Stomach smooth muscle (tissue), 2 donors: ENCODE results near the gene IL23R.

ENCODE experiments used
- H3K27ac ChIP-seq: one replicate; pipeline ENCODE4 v1.7.0; 2013; ENCODE audit warnings: mild to moderate bottlenecking, low read length, inconsistent platforms
- H3K27me3 ChIP-seq, 2 donors: one replicate each; pipeline ENCODE4 v1.7.0; 2013; ENCODE audit warnings: low read length in 2 of 2; ENCODE audit not compliant: insufficient read depth in 2 of 2, control insufficient read depth in 1 of 2
- H3K36me3 ChIP-seq, 2 donors: one replicate each; pipeline ENCODE4 v1.7.0; 2013; ENCODE audit warnings: low read length in 2 of 2; ENCODE audit not compliant: control insufficient read depth in 2 of 2, insufficient read depth in 2 of 2
- H3K4me1 ChIP-seq: one replicate; pipeline ENCODE4 v1.7.0; 2013; ENCODE audit warnings: low read length; ENCODE audit not compliant: control insufficient read depth, insufficient read depth
- H3K4me3 ChIP-seq, 2 donors: one replicate each; pipeline ENCODE4 v1.7.0; 2013; ENCODE audit warnings: low read length in 2 of 2
- H3K9ac ChIP-seq, 2 donors: one replicate each; pipeline ENCODE4 v1.7.0; 2013; ENCODE audit warnings: low read length in 2 of 2, mild to moderate bottlenecking in 1 of 2
- H3K9me3 ChIP-seq, 2 donors: one replicate each; pipeline ENCODE4 v1.7.0; 2013; ENCODE audit warnings: low read length in 2 of 2; ENCODE audit not compliant: control insufficient read depth in 2 of 2
- donor health status: healthy.
- donor health status: Pancreatic carcinoma.

The IL23R gene

DNA sequence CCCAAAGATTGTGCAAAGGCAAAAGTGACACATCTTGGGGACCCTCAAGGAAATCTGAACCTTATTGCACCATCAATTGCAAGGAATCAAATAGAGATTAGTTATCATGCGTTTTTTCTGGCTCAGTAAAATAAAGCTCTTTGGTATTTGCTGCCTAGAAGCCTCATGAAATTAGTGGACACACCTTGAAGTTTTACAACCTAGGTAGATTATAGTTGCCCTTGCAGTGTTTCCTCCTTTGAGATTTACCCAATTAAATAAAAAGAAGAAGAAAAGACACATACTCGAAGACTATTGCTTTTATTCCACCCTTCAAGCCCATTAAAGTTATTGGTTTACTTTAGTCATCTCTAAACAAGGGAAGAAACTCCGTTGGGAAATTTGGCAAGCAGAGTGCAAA, 70.0 kb downstream of the IL23R start:
- Histone ChIP-seq H3K9me3 (no peaks in the 10 kb centered on the region), H3K27me3 (no peaks in the 10 kb centered on the region), H3K4me1 (no peaks in the 10 kb centered on the region), H3K36me3 (no peaks in the 10 kb centered on the region), H3K9ac (no peak overlapping the region), H3K27ac (no peak overlapping the region), H3K4me3 (no peak overlapping the region)

- Histone ChIP-seq H3K36me3 (no peaks in the 10 kb centered on the region), H3K27ac (no peak overlapping the region), H3K9me3 (no peaks in the 10 kb centered on the region), H3K4me1 (no peaks in the 10 kb centered on the region), H3K27me3 (no peaks in the 10 kb centered on the region), H3K9ac (no peak overlapping the region), H3K4me3 (no peak overlapping the region)
Observed at GRCh38 chr1:67239738-67240137, 73.5 kb downstream of the IL23R start.

DNA sequence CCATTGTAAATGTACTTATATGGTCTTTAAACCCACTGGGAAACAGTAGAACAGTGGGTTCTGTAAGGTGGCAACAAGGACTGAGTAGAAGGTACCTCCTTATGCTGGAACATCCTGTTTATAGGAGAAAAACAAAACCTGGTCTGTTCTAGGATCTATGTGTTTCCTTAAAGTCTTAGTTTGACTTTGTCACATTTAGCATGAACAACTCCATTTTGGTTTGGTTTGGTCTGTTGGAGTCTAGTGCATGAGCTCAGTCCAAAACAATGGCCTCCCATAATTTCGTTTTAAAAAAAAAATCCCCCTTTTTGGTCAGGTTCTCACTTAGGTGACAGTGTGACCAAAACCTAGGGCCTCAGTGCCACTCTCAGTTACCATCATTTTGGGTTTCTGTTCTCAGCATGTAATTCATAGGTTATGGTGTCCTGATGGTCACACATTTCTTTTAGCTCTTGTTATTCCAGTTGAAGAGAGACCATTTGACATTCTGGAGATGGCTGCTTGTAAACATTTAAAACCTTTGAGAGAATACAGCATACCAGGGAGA, 75.0 kb downstream of the IL23R start:
- Histone ChIP-seq H3K9ac (no peak overlapping the region), H3K4me1 (no peaks in the 10 kb centered on the region), H3K36me3 (no peaks in the 10 kb centered on the region), H3K4me3 (no peak overlapping the region), H3K27me3 (no peaks in the 10 kb centered on the region), H3K27ac (no peak overlapping the region), H3K9me3 (no peaks in the 10 kb centered on the region)

- Histone ChIP-seq H3K9me3 (no peaks in the 10 kb centered on the region), H3K27ac (no peak overlapping the region), H3K4me1 (no peaks in the 10 kb centered on the region), H3K36me3 (no peaks in the 10 kb centered on the region), H3K27me3 (no peaks in the 10 kb centered on the region), H3K4me3 (no peak overlapping the region), H3K9ac (no peak overlapping the region)
Observed at GRCh38 chr1:67242016-67242415, 75.8 kb downstream of the IL23R start.

DNA sequence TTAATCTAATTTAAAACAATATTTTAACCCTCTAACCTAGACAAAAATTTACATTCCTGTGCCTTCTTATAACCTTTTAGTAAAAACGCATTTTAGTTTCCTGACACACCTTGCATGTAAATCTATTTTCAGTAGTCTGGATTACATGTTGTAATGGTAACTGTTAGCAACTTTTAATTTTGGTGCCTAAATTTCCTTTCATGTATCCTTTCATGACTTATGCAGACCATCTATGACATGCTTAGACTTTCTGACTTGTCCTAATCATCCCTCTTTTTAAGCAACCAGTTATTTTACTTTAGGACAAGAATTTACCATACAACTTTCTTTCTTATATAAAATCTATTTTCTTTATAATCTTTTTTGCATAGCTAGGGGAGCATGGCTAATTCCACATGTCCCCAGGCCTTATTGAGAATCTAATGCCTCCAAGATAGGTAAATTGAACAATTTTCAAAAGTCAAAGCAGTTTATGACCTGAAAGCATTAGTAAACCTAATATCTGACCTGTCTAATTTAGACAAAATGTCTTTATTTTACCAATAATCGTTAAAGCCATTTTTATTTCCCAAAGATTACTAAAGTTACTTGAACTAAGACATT, 83.9 kb downstream of the IL23R start:
- H3K27me3 ChIP-seq: no peaks in the 10 kb centered on the region
- H3K4me3 ChIP-seq: no peak overlapping the region
- no peaks in the 10 kb centered on the region for H3K4me1 ChIP-seq
- no peak overlapping the region for H3K27ac ChIP-seq
- no peaks in the 10 kb centered on the region for H3K36me3 ChIP-seq
- H3K9me3 ChIP-seq: no peaks in the 10 kb centered on the region
- no peak overlapping the region for H3K9ac ChIP-seq

GRCh38 chr1:67256291-67257172, 90.3 kb downstream of the IL23R start:
- no peak overlapping the region for H3K9ac ChIP-seq
- no peaks in the 10 kb centered on the region for H3K27me3 ChIP-seq
- no peak overlapping the region for H3K27ac ChIP-seq
- H3K4me1 ChIP-seq: no peaks in the 10 kb centered on the region
- no peaks in the 10 kb centered on the region for H3K9me3 ChIP-seq
- no peaks in the 10 kb centered on the region for H3K36me3 ChIP-seq
- H3K4me3 ChIP-seq: no peak overlapping the region

DNA sequence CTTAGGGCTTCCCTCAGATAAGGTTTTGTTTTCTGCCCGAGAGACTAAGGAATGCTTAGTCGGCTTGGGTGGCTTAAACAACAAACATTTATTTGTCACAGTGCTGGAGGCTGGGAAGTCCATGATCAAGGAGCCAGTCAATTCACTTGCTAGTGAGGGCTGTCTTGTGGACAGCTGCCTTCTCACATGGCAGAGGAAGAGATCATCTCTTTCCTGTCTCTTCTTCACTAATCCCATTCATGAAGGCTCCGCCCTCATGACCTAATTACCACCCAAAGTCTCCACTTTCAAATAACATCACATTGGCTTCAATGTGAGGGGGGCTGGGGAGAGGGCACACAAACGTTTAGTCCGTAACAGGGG, 90.9 kb downstream of the IL23R start:
- Histone ChIP-seq H3K4me3 (no peak overlapping the region), H3K27me3 (no peaks in the 10 kb centered on the region), H3K27ac (no peak overlapping the region), H3K36me3 (no peaks in the 10 kb centered on the region), H3K9ac (no peak overlapping the region), H3K4me1 (no peaks in the 10 kb centered on the region), H3K9me3 (no peaks in the 10 kb centered on the region)

DNA sequence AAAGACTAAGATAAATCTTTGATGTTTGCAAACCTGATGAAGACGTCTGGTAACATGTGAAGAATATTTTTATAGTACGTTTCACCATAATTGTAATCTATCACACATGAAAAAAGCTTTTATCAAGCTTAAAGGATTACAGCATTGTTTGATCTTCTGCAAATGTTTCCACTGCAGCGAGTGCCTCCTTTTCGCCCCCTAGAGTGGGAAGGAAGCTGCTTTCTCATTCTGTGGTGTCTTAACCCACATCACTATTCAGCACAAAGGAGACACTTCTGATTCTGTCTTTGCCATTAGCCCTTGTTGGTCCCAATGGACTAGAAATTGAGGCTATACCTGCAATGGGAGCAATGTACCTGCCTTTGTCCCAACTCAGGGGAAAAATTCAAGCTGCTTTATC, 95.4 kb downstream of the IL23R start:
- Histone ChIP-seq H3K9ac (no peak overlapping the region), H3K4me3 (no peak overlapping the region)

GRCh38 chr1:67262735-67263134, 96.5 kb downstream of the IL23R start:
- Histone ChIP-seq H3K4me3 (no peak overlapping the region), H3K9me3 (no peaks in the 10 kb centered on the region), H3K27ac (no peak overlapping the region), H3K4me1 (no peaks in the 10 kb centered on the region), H3K9ac (no peak overlapping the region), H3K27me3 (no peaks in the 10 kb centered on the region), H3K36me3 (no peaks in the 10 kb centered on the region)

More for the DNA sequence above, 95.4 kb downstream of the IL23R start:
- no peaks in the 10 kb centered on the region for H3K9me3 ChIP-seq
- no peak overlapping the region for H3K27ac ChIP-seq
- H3K4me1 ChIP-seq: no peaks in the 10 kb centered on the region
- no peaks in the 10 kb centered on the region for H3K27me3 ChIP-seq
- H3K36me3 ChIP-seq: no peaks in the 10 kb centered on the region

DNA sequence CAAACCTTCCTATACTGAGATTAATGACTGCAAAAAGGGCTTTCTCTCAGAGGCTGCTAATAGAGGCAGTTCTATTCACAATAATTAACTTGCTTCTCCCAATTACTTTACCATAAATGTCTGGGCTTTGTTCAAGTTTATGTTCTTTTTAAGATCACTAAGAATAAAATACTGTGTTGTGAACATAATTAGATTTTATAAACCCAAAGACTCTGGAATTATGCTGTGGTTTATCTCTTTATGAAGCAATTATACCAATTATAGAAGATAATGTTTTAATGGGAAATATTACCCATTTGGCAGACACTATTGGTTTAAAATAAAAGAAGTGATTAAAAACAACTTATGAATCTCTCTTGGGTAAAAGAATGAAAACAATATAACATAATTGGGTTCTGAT, 97.9 kb downstream of the IL23R start:
- no peaks in the 10 kb centered on the region for H3K4me1 ChIP-seq
- H3K36me3 ChIP-seq: no peaks in the 10 kb centered on the region
- H3K27ac ChIP-seq: no peak overlapping the region
- no peak overlapping the region for H3K4me3 ChIP-seq
- H3K9me3 ChIP-seq: no peaks in the 10 kb centered on the region
- H3K9ac ChIP-seq: no peak overlapping the region
- H3K27me3 ChIP-seq: no peaks in the 10 kb centered on the region

- Histone ChIP-seq H3K4me3 (no peak overlapping the region), H3K9me3 (no peaks in the 10 kb centered on the region), H3K27me3 (no peaks in the 10 kb centered on the region), H3K27ac (no peak overlapping the region), H3K4me1 (no peaks in the 10 kb centered on the region), H3K9ac (no peak overlapping the region), H3K36me3 (no peaks in the 10 kb centered on the region)
Observed at GRCh38 chr1:67264899-67265298, 98.6 kb downstream of the IL23R start.
